ENCODE data around the gene TNNT1. TPM values are rescaled to one million over a fixed set of nuclear protein-coding genes. Genes with fewer than 3 reads are reported as not detected.
A peak's percentile ranks its signal among the peaks of the same experiment; 100 is the strongest.
"Not testable (repeated sequence)": the region's sequence is repeated elsewhere in the genome, so short reads cannot be mapped to it uniquely, and the experiment has no call there.

TNNT1 gene
- total RNA-seq, 4 donors from 2014 or later = not detected

GRCh38 chr19:55158423-55158822 lies 9.4 kb upstream of the TNNT1 start:
- WGBS, 2 donors = 70 to 79% methylated on average over 4 of the region's 4 CpGs
- H3K4me3 ChIP-seq (replicated peaks in 1 of 3) = no peak overlapping the region

GRCh38 chr19:55157064-55157908 lies 8.3 kb upstream of the TNNT1 start, which contains the start of gene TNNI3:
Gene TNNI3 (minus strand): TSS chr19:55157732. CDS start chr19:55157589, 143 bp downstream.
- peaks cover 0 to 6% of the 10 kb centered on the region in 2 donors for H3K4me1 ChIP-seq
- H3K27ac ChIP-seq = no peak within 1 kb of the TSS
- peaks cover 20% of the 10 kb centered on the region for H3K27me3 ChIP-seq
- no peaks in the 10 kb centered on the region for H3K36me3 ChIP-seq
- WGBS, 2 donors = 46 to 58% methylated on average over 23 to 28 of the region's 39 CpGs
- no peak within 1 kb of the TSS for H3K4me3 ChIP-seq (replicated peaks in 1 of 3)
- TF ChIP-seq POLR2A (IDR thresholded peaks at IDR 0.05) = no peak
- TF ChIP-seq, protein P1, sequence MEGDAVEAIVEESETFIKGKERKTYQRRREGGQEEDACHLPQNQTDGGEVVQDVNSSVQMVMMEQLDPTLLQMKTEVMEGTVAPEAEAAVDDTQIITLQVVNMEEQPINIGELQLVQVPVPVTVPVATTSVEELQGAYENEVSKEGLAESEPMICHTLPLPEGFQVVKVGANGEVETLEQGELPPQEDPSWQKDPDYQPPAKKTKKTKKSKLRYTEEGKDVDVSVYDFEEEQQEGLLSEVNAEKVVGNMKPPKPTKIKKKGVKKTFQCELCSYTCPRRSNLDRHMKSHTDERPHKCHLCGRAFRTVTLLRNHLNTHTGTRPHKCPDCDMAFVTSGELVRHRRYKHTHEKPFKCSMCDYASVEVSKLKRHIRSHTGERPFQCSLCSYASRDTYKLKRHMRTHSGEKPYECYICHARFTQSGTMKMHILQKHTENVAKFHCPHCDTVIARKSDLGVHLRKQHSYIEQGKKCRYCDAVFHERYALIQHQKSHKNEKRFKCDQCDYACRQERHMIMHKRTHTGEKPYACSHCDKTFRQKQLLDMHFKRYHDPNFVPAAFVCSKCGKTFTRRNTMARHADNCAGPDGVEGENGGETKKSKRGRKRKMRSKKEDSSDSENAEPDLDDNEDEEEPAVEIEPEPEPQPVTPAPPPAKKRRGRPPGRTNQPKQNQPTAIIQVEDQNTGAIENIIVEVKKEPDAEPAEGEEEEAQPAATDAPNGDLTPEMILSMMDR (IDR thresholded peaks at IDR 0.05) = no peak
- DNase-seq = no peak
- intact Hi-C loops (cut with DNase I) = no loop called here
- H3K9me3 ChIP-seq = no peaks in the 10 kb centered on the region

More at GRCh38 chr19:55158423-55158822, 9.4 kb upstream of the TNNT1 start:
- peaks cover 20% of the 10 kb centered on the region for H3K27me3 ChIP-seq
- TF ChIP-seq, protein P1 (IDR thresholded peaks at IDR 0.05) = no peak
- peaks cover 0 to 6% of the 10 kb centered on the region in 2 donors for H3K4me1 ChIP-seq
- no peak for DNase-seq
- H3K27ac ChIP-seq = no peak overlapping the region
- H3K9me3 ChIP-seq = no peaks in the 10 kb centered on the region
- intact Hi-C loops (cut with DNase I) = no loop called here
- no peaks in the 10 kb centered on the region for H3K36me3 ChIP-seq

- peak; percentile 19 to 29 for DNase-seq
- no peaks in the 10 kb centered on the region for H3K36me3 ChIP-seq
- H3K4me1 ChIP-seq = peaks cover 0 to 6% of the 10 kb centered on the region in 2 donors
- no peak overlapping the region for H3K4me3 ChIP-seq (replicated peaks in 1 of 3)
- 2 to 8% methylated on average over 36 to 42 of the region's 52 CpGs for WGBS, 2 donors
- H3K9me3 ChIP-seq = no peaks in the 10 kb centered on the region
- H3K27ac ChIP-seq = no peak overlapping the region
- intact Hi-C loops (cut with DNase I) = no loop called here
- H3K27me3 ChIP-seq = peaks cover 18% of the 10 kb centered on the region
- TF ChIP-seq, protein P1 (IDR thresholded peaks at IDR 0.05) = no peak
- no peak for TF ChIP-seq POLR2A (IDR thresholded peaks at IDR 0.05)
These were observed 7.4 kb upstream of the TNNT1 start for GRCh38 chr19:55156202-55157063.

DNA sequence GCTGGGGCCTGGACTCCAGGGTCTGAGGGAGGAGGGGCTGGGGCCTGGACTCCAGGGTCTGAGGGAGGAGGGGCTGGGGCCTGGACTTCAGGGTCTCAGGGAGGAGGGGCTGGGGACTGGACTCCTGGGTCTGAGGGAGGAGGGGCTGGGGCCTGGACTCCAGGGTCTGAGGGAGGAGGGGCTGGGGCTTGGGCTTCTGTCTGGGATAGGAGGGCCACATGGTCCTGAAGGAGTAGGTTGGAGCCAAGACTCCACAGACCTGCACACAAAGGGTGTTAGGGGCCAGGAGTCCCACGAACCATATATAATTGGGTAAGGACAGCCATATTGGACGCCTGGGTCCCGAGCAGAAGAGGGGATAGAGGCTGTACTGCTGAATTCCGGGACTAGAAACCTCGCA lies 6.8 kb upstream of the TNNT1 start:
- H3K36me3 ChIP-seq; DNase-seq; intact Hi-C loops (cut with DNase I); H3K4me1 ChIP-seq; H3K27ac ChIP-seq; H3K4me3 ChIP-seq (replicated peaks in 1 of 3); H3K9me3 ChIP-seq: not testable (repeated sequence)
- WGBS, 2 donors = 2 to 10% methylated on average over 4 to 5 of the region's 5 CpGs
- peaks cover 17% of the 10 kb centered on the region for H3K27me3 ChIP-seq

- intact Hi-C loops (cut with DNase I) = no loop called here
- peaks cover 23% of the 10 kb centered on the region for H3K27me3 ChIP-seq
These were observed 4.8 kb upstream of the TNNT1 start for GRCh38 chr19:55153652-55154264.

More at GRCh38 chr19:55153652-55154264, 4.8 kb upstream of the TNNT1 start:
- Histone ChIP-seq H3K4me1 (peaks cover 0 to 6% of the 10 kb centered on the region in 2 donors), H3K4me3 (replicated peaks in 1 of 3) (no peak overlapping the region), H3K36me3 (no peaks in the 10 kb centered on the region), H3K9me3 (no peaks in the 10 kb centered on the region), H3K27ac (no peak overlapping the region)
- 88 to 90% methylated on average over 12 of the region's 12 CpGs for WGBS, 2 donors
- no peak for DNase-seq
- TF ChIP-seq, protein P1 (IDR thresholded peaks at IDR 0.05) = no peak
- no peak for TF ChIP-seq POLR2A (IDR thresholded peaks at IDR 0.05)
